Epithelial cell of esophagus (primary cell): ENCODE results near the gene LRG1.

Experiments used
- DNase-seq: peaks from one replicate; pipeline ENCODE4 v3.0.0; 2010; ENCODE audit warnings: low read depth
- H3K4me3 ChIP-seq: 2 replicates; pipeline ENCODE4 v1.5.1; 2011; ENCODE audit warnings: mild to moderate bottlenecking, low read length, control low read depth
- TF ChIP-seq, protein P1 (sequence below): IDR thresholded peaks from 2 replicates; pipeline ENCODE4 v1.5.1; 2011; ENCODE audit warnings: low read depth, mild to moderate bottlenecking, low read length, control low read depth, inconsistent platforms; ENCODE audit not compliant: insufficient read depth; ENCODE audit errors: missing control alignments

The LRG1 gene

GRCh38 chr19:4515732-4516131 lies 24.1 kb downstream of the LRG1 start:
- no peak for DNase-seq
- H3K4me3 ChIP-seq = no peak overlapping the region
- TF ChIP-seq, protein P1, sequence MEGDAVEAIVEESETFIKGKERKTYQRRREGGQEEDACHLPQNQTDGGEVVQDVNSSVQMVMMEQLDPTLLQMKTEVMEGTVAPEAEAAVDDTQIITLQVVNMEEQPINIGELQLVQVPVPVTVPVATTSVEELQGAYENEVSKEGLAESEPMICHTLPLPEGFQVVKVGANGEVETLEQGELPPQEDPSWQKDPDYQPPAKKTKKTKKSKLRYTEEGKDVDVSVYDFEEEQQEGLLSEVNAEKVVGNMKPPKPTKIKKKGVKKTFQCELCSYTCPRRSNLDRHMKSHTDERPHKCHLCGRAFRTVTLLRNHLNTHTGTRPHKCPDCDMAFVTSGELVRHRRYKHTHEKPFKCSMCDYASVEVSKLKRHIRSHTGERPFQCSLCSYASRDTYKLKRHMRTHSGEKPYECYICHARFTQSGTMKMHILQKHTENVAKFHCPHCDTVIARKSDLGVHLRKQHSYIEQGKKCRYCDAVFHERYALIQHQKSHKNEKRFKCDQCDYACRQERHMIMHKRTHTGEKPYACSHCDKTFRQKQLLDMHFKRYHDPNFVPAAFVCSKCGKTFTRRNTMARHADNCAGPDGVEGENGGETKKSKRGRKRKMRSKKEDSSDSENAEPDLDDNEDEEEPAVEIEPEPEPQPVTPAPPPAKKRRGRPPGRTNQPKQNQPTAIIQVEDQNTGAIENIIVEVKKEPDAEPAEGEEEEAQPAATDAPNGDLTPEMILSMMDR = no peak

DNA sequence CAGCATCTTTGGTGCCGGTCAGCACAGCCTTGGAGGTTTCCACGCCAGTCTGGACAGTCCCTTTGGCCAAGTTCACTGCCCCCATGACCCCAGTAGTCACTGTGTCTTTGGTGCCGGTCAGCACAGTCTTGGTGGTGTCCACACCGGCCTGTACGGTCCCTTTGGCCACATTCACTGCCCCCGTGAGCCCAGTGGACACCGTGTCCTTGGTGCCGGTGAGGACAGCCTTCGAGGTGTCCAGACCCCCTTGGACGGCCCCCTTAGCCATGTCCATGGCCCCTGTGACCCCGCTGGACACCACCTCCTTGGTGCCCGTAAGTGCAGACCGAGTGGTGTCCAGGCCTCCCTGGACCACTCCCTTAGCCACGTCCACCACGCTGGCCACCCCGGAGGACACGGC lies 26.6 kb downstream of the LRG1 start:
- TF ChIP-seq, protein P1 = no peak
- DNase-seq = no peak
- no peak overlapping the region for H3K4me3 ChIP-seq

- TF ChIP-seq, protein P1 = no peak
- no peak overlapping the region for H3K4me3 ChIP-seq
- no peak for DNase-seq
Measured at GRCh38 chr19:4512070-4512469, 27.8 kb downstream of the LRG1 start.

GRCh38 chr19:4511300-4512054 lies 28.4 kb downstream of the LRG1 start:
- no peak overlapping the region for H3K4me3 ChIP-seq
- DNase-seq = no peak

GRCh38 chr19:4510435-4511255 lies 29.2 kb downstream of the LRG1 start:
- DNase-seq = no peak

More at GRCh38 chr19:4511300-4512054, 28.4 kb downstream of the LRG1 start:
- TF ChIP-seq, protein P1 = no peak

GRCh38 chr19:4508698-4509097 lies 31.1 kb downstream of the LRG1 start:
- no peak overlapping the region for H3K4me3 ChIP-seq
- TF ChIP-seq, protein P1 = no peak
- DNase-seq = no peak

More at GRCh38 chr19:4510435-4511255, 29.2 kb downstream of the LRG1 start:
- TF ChIP-seq, protein P1 = no peak
- no peak overlapping the region for H3K4me3 ChIP-seq
